Vagina (tissue), 2 donors: ENCODE measurements around the gene CADPS.

Source experiments
- CTCF ChIP-seq, 3 experiments: fragments of 450-650 bp in 2 of 3; fragments of 200-600 bp in 1 of 3; sonication (generic) in 1 of 3; IDR thresholded peaks; one replicate each; pipeline ENCODE4 v1.5.1; 2017 to 2019; ENCODE audit warnings: antibody characterized with exemption in 3 of 3, mild to moderate bottlenecking in 2 of 3, moderate library complexity in 2 of 3
- POLR2A ChIP-seq, 2 donors: fragments of 450-650 bp; IDR thresholded peaks; one replicate each; pipeline ENCODE4 v1.6.1; 2017; ENCODE audit warnings: antibody characterized with exemption in 2 of 2, mild to moderate bottlenecking in 2 of 2, moderate library complexity in 2 of 2

GRCh38 chr3:62480056-62480455 lies 395.2 kb downstream of the CADPS start:
- TF ChIP-seq POLR2A (IDR thresholded peaks at IDR 0.05), result no peak
- TF ChIP-seq CTCF (IDR thresholded peaks at IDR 0.05), result no peak
